HG03159 (cell line): ENCODE results near the gene PARP4.
"Not testable (repeated sequence)": the region's sequence is repeated elsewhere in the genome, so short reads cannot be mapped to it uniquely, and the experiment has no call there.

ENCODE experiments used
- ATAC-seq: cut with Tn5 transposase; IDR thresholded peaks from one replicate; pipeline ENCODE4 v1.9.1; 2021; ENCODE audit warnings: mild to moderate bottlenecking, moderate library complexity; ENCODE audit not compliant: unreplicated experiment

Gene PARP4

DNA sequence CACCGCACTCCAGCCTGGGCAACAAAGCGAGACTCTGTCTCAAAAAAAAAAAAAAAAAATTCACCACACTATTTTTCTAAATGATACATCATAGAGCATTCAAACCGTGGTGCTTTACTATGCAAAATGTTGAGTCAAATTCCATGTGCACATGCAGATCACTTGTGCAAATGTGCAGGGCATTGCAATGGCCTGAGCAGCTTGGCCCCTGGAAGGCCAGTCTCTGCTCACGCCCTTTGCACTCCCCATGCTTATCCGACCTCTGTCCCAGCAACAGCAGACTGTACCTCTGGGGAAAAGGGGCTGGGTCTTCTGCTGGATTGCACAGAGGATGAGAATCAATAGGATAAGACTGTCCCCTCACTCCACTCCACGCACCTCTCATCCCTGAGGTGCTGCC, 58.5 kb downstream of the PARP4 start:
- no peak for ATAC-seq

DNA sequence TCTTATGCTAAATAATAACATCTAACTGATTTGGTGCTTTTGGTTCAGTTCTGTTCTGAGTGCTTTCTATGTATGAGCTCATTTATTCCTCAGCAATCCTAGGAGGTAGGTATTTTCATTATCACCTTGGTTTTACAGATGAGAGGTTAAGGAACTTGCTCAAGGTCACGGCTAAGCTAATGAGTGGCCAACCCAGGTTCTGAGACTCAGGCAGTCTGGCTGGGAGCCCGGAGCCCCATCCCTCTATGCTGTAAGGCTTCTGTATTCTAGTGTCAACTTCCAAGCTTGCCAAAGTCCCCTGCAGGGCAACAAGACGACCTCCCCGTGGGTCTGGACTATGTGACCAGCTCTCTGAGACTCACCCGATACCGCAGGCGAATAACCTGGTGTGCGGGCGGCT, 60.5 kb downstream of the PARP4 start:
- ATAC-seq, result no peak

DNA sequence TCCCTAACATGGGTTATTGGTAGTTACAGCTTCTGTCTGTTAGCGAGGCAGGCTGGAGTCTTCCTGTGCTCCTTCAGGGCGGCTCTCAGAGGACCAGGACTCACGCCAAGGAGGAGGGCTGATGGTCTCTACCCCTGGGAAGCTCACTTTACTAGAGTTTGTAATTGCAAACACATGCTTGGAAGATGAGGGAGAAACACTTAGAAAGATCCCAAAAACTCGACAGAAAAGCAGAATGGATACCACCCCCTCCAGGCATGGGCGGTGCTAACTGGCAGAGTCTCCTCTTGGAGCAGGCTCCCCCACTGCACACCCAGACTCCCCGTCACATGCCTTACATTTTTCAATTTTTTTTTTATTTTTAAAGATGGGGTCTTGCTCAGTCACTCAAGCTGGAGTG, 62.0 kb downstream of the PARP4 start:
- no peak for ATAC-seq

- ATAC-seq, result not testable (repeated sequence)
Observed at GRCh38 chr13:24444851-24445250, 67.7 kb downstream of the PARP4 start.

GRCh38 chr13:24443366-24443765, 69.2 kb downstream of the PARP4 start:
- no peak for ATAC-seq

GRCh38 chr13:24426045-24426444, 86.5 kb downstream of the PARP4 start:
- ATAC-seq, result not testable (repeated sequence)

- ATAC-seq, result not testable (repeated sequence)
Observed at GRCh38 chr13:24419668-24420067, 92.9 kb downstream of the PARP4 start.

- ATAC-seq, result no peak
Observed at GRCh38 chr13:24407844-24408243, 104.7 kb downstream of the PARP4 start.

- ATAC-seq, result no peak
Observed at GRCh38 chr13:24406524-24406923, 106.1 kb downstream of the PARP4 start.

- ATAC-seq, result no peak
Observed at GRCh38 chr13:24396821-24397220, 115.8 kb downstream of the PARP4 start.

GRCh38 chr13:24392972-24393371, 119.6 kb downstream of the PARP4 start:
- ATAC-seq, result no peak

GRCh38 chr13:24391771-24392683, 120.6 kb downstream of the PARP4 start:
- not testable (repeated sequence) for ATAC-seq

DNA sequence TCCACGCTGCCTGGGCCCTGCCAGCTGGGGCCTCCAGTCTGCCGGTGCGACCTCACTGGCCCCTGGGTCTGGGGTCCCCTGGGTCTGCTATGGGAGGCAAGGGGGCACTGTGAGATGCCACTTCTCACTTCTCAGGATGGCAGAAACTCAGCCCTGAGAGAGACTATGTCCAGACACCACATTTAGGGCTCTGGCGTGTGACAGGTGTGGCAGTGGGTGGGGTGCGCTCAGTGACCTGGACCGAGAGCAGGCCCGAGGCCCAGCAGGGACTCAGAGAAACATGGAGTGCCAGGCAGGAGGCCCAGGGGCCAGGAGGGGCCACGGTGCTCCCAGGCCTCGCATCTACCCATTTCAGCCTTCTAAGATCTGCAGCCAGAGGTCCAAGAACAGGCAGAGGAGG, 121.8 kb downstream of the PARP4 start:
- not testable (repeated sequence) for ATAC-seq

GRCh38 chr13:24389506-24389905, 123.1 kb downstream of the PARP4 start:
- ATAC-seq, result no peak

GRCh38 chr13:24388743-24389142, 123.8 kb downstream of the PARP4 start:
- not testable (repeated sequence) for ATAC-seq

- ATAC-seq, result no peak
Observed at GRCh38 chr13:24386816-24387708, 125.5 kb downstream of the PARP4 start.

DNA sequence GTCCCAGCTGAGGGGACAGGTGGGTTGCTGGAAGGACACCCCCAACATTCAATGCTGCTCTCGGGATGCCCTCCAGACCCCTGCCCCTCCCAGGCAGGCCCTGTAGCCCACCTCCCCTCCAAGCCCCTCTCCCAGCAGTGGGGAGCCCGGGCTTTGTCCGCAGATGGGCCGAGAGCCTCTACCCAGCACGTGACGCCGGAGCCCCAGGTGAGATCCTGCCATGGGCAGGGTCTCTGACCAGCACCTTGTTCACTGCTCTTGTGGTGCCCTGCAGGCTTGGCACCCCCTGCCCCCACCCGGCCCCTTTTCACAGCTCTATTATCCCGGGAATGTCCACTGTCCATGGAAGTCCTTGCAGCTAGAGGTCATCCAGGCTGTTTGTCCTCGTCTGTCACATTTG, 126.7 kb downstream of the PARP4 start:
- ATAC-seq, result no peak

- not testable (repeated sequence) for ATAC-seq
Observed at GRCh38 chr13:24384946-24385345, 127.6 kb downstream of the PARP4 start.

DNA sequence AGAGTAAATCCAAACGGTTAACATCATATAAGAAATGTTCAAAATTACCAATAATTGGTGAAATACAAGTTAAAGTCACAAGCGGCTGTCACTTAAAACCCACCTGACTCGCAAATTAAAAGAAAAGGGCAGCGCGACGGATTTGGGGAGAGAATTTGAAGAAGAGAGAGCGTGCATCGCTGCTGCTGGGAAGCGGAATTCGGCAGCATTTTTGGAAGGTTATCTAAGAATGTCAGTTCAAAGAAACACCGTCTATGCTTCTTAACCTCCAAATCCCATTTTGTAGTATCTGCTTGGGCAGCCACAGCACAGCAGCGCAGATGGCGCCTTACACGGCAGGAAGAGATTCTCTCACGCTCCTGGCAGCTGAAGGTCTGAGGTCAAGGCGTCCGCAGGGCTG, 128.5 kb downstream of the PARP4 start:
- ATAC-seq, result not testable (repeated sequence)

DNA sequence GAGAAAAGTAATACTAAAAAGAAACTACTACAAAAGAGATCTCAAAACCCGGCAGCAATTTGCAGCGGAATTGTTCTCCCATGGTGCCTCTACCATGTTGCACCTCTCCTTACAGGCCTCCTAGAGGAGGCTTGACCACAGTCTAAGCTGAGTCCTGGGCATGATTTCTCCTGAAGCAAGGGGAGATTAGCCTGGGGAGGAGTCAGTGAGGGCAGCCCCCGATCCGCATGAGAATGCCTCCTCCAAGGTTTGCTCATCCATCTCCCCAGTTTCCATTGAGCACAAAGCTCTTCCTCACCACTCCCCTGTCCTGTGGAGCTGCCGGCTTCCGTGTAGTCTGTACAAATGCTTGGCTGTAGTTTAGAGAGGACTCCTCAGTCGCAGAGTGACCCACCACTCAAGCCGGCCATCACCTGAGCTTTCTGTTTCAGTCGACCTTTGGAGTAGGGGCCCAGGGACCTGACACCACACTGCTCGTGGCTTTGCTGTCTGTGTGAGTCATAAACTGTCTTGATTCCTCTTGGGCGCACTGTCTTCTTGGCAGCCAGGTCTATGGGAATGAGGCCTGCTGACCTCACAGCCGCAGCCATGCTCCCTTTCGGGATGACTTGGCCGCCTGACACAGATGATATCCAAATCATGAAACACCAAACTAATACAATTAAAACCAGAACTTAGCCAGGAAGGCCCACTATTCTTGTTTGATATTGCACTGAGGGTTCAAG, 130.9 kb downstream of the PARP4 start:
- no peak for ATAC-seq

DNA sequence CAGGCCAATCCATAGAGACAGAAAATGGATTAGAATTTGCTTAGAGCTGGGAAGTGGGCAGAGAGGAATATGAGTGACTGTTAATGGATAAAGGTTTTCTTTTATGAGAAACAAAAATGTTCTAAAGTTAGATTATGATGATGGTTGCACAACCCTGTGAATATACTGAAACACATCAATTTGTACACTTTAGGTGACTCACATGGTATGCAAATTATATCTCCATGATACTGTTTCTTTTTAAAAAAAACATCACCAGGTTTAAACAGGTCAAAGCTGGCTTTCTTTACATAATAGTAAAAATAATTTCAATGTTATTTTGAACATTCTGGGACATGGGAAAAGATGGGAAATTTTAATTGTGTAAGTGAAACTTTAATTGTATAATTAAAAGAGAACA, 131.7 kb downstream of the PARP4 start:
- not testable (repeated sequence) for ATAC-seq
